HCT116 (cell line): ENCODE measurements around the gene IFI27. TPM values are rescaled to one million over a fixed set of nuclear protein-coding genes. Genes with fewer than 3 reads are reported as not detected.

ENCODE experiments used
- ATAC-seq: fragments of 200-7000 bp; cut with Tn5 transposase; 2 replicates; pipeline ENCODE4 v1.9.1; 2020; ENCODE audit warnings: mild to moderate bottlenecking, moderate library complexity
- BruUV-seq: library from RNA; stranded (reverse); fragments of 400-500 nt; replicated peaks from 2 replicates; lab custom pipeline; 2021; lab: Mats Ljungman, UMichigan
- CTCF ChIA-PET: fragments of 300-600 bp; sonication (Branson Sonifier 250); formaldehyde crosslinking; loops from one replicate; lab custom pipeline; 2021; ENCODE audit warnings: antibody characterized with exemption; lab: Charles Lee
- POLR2A ChIA-PET: fragments of 300-600, 350-600 bp; sonication (Branson Sonifier 250); formaldehyde crosslinking; loops from one replicate; lab custom pipeline; 2021; ENCODE audit warnings: antibody characterized with exemption; lab: Charles Lee
- RAD21 ChIA-PET, 2 experiments: fragments of 300-600 bp; sonication (Branson Sonifier 250); formaldehyde crosslinking; loops; one replicate each; lab custom pipeline; 2023; ENCODE audit warnings: low total read pairs in 2 of 2; ENCODE audit not compliant: uncharacterized antibody in 2 of 2, unreplicated experiment in 2 of 2, low non-redundant PET in 1 of 2; lab: Charles Lee
- DNase-seq: peaks from one replicate; pipeline ENCODE4 v3.0.0-alpha.2; 2010; ENCODE audit warnings: low read depth, low spot score
- H2AFZ ChIP-seq: fragments of 200-600 bp; shearing (Covaris generic), sonication (generic); 2 replicates; pipeline ENCODE4 v1.6.1; 2017; ENCODE audit warnings: low read depth, mixed run types, mixed read lengths, antibody characterized with exemption, low read length; ENCODE audit not compliant: poor library complexity, severe bottlenecking
- H3K27ac ChIP-seq: 2 replicates; pipeline ENCODE4 v1.5.1; 2012; ENCODE audit warnings: low read depth, low read length
- H3K27me3 ChIP-seq: fragments of 200-600 bp; sonication (generic); 2 replicates; pipeline ENCODE4 v1.6.1; 2016; ENCODE audit warnings: mixed run types, low read length, mixed read lengths; ENCODE audit not compliant: insufficient read depth
- H3K36me3 ChIP-seq, 2 experiments: fragments of 200-500 bp in 1 of 2; fragments of 200-600 bp in 1 of 2; sonication (Bioruptor generic) in 1 of 2; sonication (generic) in 1 of 2; 2 replicates each; pipeline versions ENCODE4 v1.5.1 to v1.6.1; 2014 to 2016; ENCODE audit warnings: low read length in 2 of 2, inconsistent platforms in 1 of 2, mixed read lengths in 1 of 2, mixed run types in 1 of 2; ENCODE audit not compliant: insufficient read depth in 2 of 2, control insufficient read depth in 1 of 2
- H3K4me1 ChIP-seq, 2 experiments: fragments of 200-600 bp in 1 of 2; sonication (generic) in 1 of 2; 2 replicates each; pipeline versions ENCODE4 v1.5.1 to v1.6.1; 2012 to 2017; ENCODE audit warnings: low read length in 2 of 2, inconsistent platforms in 1 of 2, mild to moderate bottlenecking in 1 of 2, mixed read lengths in 1 of 2, mixed run types in 1 of 2, moderate library complexity in 1 of 2; ENCODE audit not compliant: insufficient read depth in 2 of 2, control insufficient read depth in 1 of 2
- H3K4me2 ChIP-seq: fragments of 200-600 bp; sonication (generic); 2 replicates; pipeline ENCODE4 v1.6.1; 2017; ENCODE audit warnings: mixed run types, low read length, mixed read lengths
- H3K4me3 ChIP-seq, 2 experiments: fragments of 200-600 bp in 1 of 2; sonication (generic) in 1 of 2; replicated peaks in 1 of 2; 2 replicates each; pipeline ENCODE4 v1.5.1; 2011 to 2016; ENCODE audit warnings: low read length in 2 of 2, control low read depth in 1 of 2, low read depth in 1 of 2, mild to moderate bottlenecking in 1 of 2, mixed read lengths in 1 of 2, mixed run types in 1 of 2
- H3K79me2 ChIP-seq: fragments of 200-600 bp; sonication (generic); 2 replicates; pipeline ENCODE4 v1.6.1; 2017; ENCODE audit warnings: mild to moderate bottlenecking, mixed run types, low read length, moderate library complexity, mixed read lengths; ENCODE audit not compliant: insufficient read depth
- H3K9ac ChIP-seq: fragments of 200-600 bp; sonication (generic); 2 replicates; pipeline ENCODE4 v1.6.1; 2016; ENCODE audit warnings: low read length, mixed read lengths
- H3K9me2 ChIP-seq: fragments of 200-600 bp; sonication (generic), shearing (Covaris generic); 2 replicates; pipeline ENCODE4 v1.6.1; 2017; ENCODE audit warnings: mixed run types, mild to moderate bottlenecking, moderate library complexity; ENCODE audit not compliant: insufficient read depth
- H3K9me3 ChIP-seq, 2 experiments: fragments of 200-500 bp in 1 of 2; fragments of 200-600 bp in 1 of 2; sonication (Bioruptor generic) in 1 of 2; sonication (generic) in 1 of 2; 2 replicates each; pipeline ENCODE4 v1.6.1; 2014 to 2017; ENCODE audit warnings: low read length in 2 of 2, mixed read lengths in 2 of 2, inconsistent platforms in 1 of 2, low read depth in 1 of 2, mild to moderate bottlenecking in 1 of 2, mixed run types in 1 of 2, moderate library complexity in 1 of 2; ENCODE audit not compliant: control insufficient read depth in 1 of 2, insufficient read depth in 1 of 2
- H4K20me1 ChIP-seq: fragments of 200-600 bp; sonication (generic), shearing (Covaris generic); 2 replicates; pipeline ENCODE4 v1.6.1; 2017; ENCODE audit warnings: mixed run types, mild to moderate bottlenecking, moderate library complexity; ENCODE audit not compliant: insufficient read depth
- CTCF ChIP-seq, 3 experiments: fragments of 200-600 bp in 1 of 3; sonication (generic) in 1 of 3; IDR thresholded peaks in 2 of 3; conservative IDR thresholded peaks in 1 of 3; 2 replicates each; pipeline ENCODE4 v1.5.1; 2012 to 2017; ENCODE audit warnings: low read depth in 2 of 3, low read length in 2 of 3, antibody characterized with exemption in 1 of 3, borderline replicate concordance in 1 of 3, control low read depth in 1 of 3, mild to moderate bottlenecking in 1 of 3, mixed read lengths in 1 of 3, mixed run types in 1 of 3, moderate library complexity in 1 of 3; ENCODE audit not compliant: insufficient read depth in 1 of 3
- EZH2 ChIP-seq: fragments of 200-600 bp; sonication (generic); IDR thresholded peaks from 2 replicates; pipeline ENCODE4 v1.6.1; 2017; ENCODE audit warnings: antibody characterized with exemption, mixed run types
- POLR2A ChIP-seq: IDR thresholded peaks from 2 replicates; pipeline ENCODE4 v1.7.0; 2011; ENCODE audit warnings: borderline replicate concordance; ENCODE audit not compliant: insufficient read depth, insufficient read length; ENCODE audit errors: extremely low read depth
- POLR2AphosphoS5 ChIP-seq: IDR thresholded peaks from 2 replicates; pipeline ENCODE4 v1.6.1; 2011; ENCODE audit warnings: mild to moderate bottlenecking, low read depth, low read length, moderate library complexity
- SIN3A ChIP-seq: IDR thresholded peaks from 2 replicates; pipeline ENCODE4 v1.6.1; 2012; ENCODE audit warnings: low read depth
- SRF ChIP-seq: IDR thresholded peaks from 2 replicates; pipeline ENCODE4 v1.6.1; 2012; ENCODE audit warnings: low read depth
- TCF7L2 ChIP-seq: IDR thresholded peaks from 2 replicates; pipeline ENCODE4 v1.7.0; 2011; ENCODE audit warnings: borderline replicate concordance, inconsistent platforms; ENCODE audit not compliant: insufficient read depth, insufficient read length; ENCODE audit errors: extremely low read depth
- YY1 ChIP-seq: IDR thresholded peaks from 2 replicates; pipeline ENCODE4 v1.6.1; 2011; ENCODE audit warnings: low read length, low read depth, moderate library complexity, mild to moderate bottlenecking; ENCODE audit not compliant: insufficient replicate concordance; ENCODE audit errors: extremely low read depth
- ZBTB33 ChIP-seq: IDR thresholded peaks from 2 replicates; pipeline ENCODE4 v1.6.1; 2011; ENCODE audit warnings: mild to moderate bottlenecking, low read length, moderate library complexity; ENCODE audit not compliant: insufficient replicate concordance; ENCODE audit errors: extremely low read depth
- intact Hi-C: fragments of 100-400 bp; cut with micrococcal nuclease; formaldehyde crosslinking; loops from 2 replicates; pipeline ENCODE4 v1.10.0; 2022
- total RNA-seq: library from RNA; stranded (reverse); gene quantifications from one replicate; pipeline ENCODE4 v1.2.1, GENCODE V29; 2021; ENCODE audit not compliant: unreplicated experiment

IFI27 gene
- total RNA-seq, 1 experiment from 2014 or later = 3.8 TPM

GRCh38 chr14:94111276-94112095, 950 bp downstream of the IFI27 start:
- CTCF ChIA-PET = interaction anchor here (1.0 kb wide), 1 partner anchor 172 kb away, joined by 3 read pairs; no protein-coding TSS in a partner anchor
- RAD21 ChIA-PET = no interaction called here
- intact Hi-C loops = no loop called here
- Histone ChIP-seq H3K4me1 (peaks cover 0 to 18% of the 10 kb centered on the region in 2 experiments; a peak in 1 of 4 replicates), H4K20me1 (no peaks in the 10 kb centered on the region), H3K9me2 (no peaks in the 10 kb centered on the region), H3K27me3 (no peaks in the 10 kb centered on the region), H3K27ac (no peak overlapping the region), H3K9me3 (no peaks in the 10 kb centered on the region), H3K79me2 (no peaks in the 10 kb centered on the region), H3K4me3 (no peak overlapping the region), H3K9ac (no peak overlapping the region), H3K36me3 (no peaks in the 10 kb centered on the region), H3K4me2 (no peak overlapping the region), H2AFZ (no peak overlapping the region)
- BruUV-seq = no TSS peak
- POLR2A ChIA-PET = no interaction called here
- ATAC-seq (no peak), DNase-seq (no peak)
- TF ChIP-seq CTCF (IDR thresholded peaks at IDR 0.05 in 2 of 3, conservative IDR thresholded peaks at IDR 0.05 in 1 of 3; ENCODE audit: borderline replicate concordance in 1 of 3, insufficient read depth in 1 of 3, low read depth in 2 of 3, low read length in 2 of 3) = no peak
- TF ChIP-seq POLR2AphosphoS5 = no peak
- no peak for TF ChIP-seq YY1
- TF ChIP-seq EZH2 = no peak
- no peak for TF ChIP-seq SRF
- TF ChIP-seq ZBTB33 = no peak
- TF ChIP-seq POLR2A = no peak
- no peak for TF ChIP-seq TCF7L2
- no peak for TF ChIP-seq SIN3A
